ENCODE data around the gene SELE. TPM values are rescaled to one million over a fixed set of nuclear protein-coding genes. Genes with fewer than 3 reads are reported as not detected.

SELE gene
- total and polyA plus RNA-seq, 2 donors from 2014 or later: 0.92 to 4.5 TPM

GRCh38 chr1:169765580-169766331 lies 31.9 kb upstream of the SELE start:
- H3K9me3 ChIP-seq (ENCODE audit: control insufficient read depth in 2 of 3, insufficient read depth in 1 of 3, low read length in 3 of 3): no peaks in the 10 kb centered on the region
- H3K27me3 ChIP-seq (ENCODE audit: control insufficient read depth, insufficient read depth, low read length): no peaks in the 10 kb centered on the region
- intact Hi-C loops (cut with DNase I): no loop called here
- no peak for TF ChIP-seq CTCF (IDR thresholded peaks at IDR 0.05; ENCODE audit: borderline replicate concordance, extremely low read depth, insufficient read depth)
- FAIRE-seq (no peak), DNase-seq (no peak)
- H3K4me1 ChIP-seq (ENCODE audit: control insufficient read depth in 2 of 3, insufficient read depth in 2 of 3, low read depth in 1 of 3, low read length in 3 of 3): no peaks in the 10 kb centered on the region
- H3K36me3 ChIP-seq (ENCODE audit: control insufficient read depth in 2 of 3, insufficient read depth in 3 of 3, low read length in 3 of 3): no peaks in the 10 kb centered on the region
- H3K9ac ChIP-seq (ENCODE audit: low read length in 3 of 3): no peak overlapping the region
- H3K27ac ChIP-seq (ENCODE audit: low read depth in 2 of 2, low read length in 2 of 2): no peak overlapping the region
- no peak overlapping the region for H3K4me3 ChIP-seq (ENCODE audit: low read length in 3 of 3)

GRCh38 chr1:169764919-169765318 lies 31.0 kb upstream of the SELE start:
- H3K27me3 ChIP-seq (ENCODE audit: control insufficient read depth, insufficient read depth, low read length): no peaks in the 10 kb centered on the region
- no peaks in the 10 kb centered on the region for H3K4me1 ChIP-seq (ENCODE audit: control insufficient read depth in 2 of 3, insufficient read depth in 2 of 3, low read depth in 1 of 3, low read length in 3 of 3)
- no peak for TF ChIP-seq CTCF (IDR thresholded peaks at IDR 0.05; ENCODE audit: borderline replicate concordance, extremely low read depth, insufficient read depth)
- DNase-seq (no peak), FAIRE-seq (no peak)
- no peaks in the 10 kb centered on the region for H3K36me3 ChIP-seq (ENCODE audit: control insufficient read depth in 2 of 3, insufficient read depth in 3 of 3, low read length in 3 of 3)
- H3K9ac ChIP-seq (ENCODE audit: low read length in 3 of 3): no peak overlapping the region
- intact Hi-C loops (cut with DNase I): no loop called here
- H3K4me3 ChIP-seq (ENCODE audit: low read length in 3 of 3): no peak overlapping the region
- no peak overlapping the region for H3K27ac ChIP-seq (ENCODE audit: low read depth in 2 of 2, low read length in 2 of 2)
- no peaks in the 10 kb centered on the region for H3K9me3 ChIP-seq (ENCODE audit: control insufficient read depth in 2 of 3, insufficient read depth in 1 of 3, low read length in 3 of 3)

GRCh38 chr1:169762699-169763098 lies 28.8 kb upstream of the SELE start:
- Histone ChIP-seq H3K4me1 (ENCODE audit: control insufficient read depth in 2 of 3, insufficient read depth in 2 of 3, low read depth in 1 of 3, low read length in 3 of 3) (no peaks in the 10 kb centered on the region), H3K9ac (ENCODE audit: low read length in 3 of 3) (no peak overlapping the region)
- no peak for FAIRE-seq

More at GRCh38 chr1:169762699-169763098, 28.8 kb upstream of the SELE start:
- Histone ChIP-seq H3K27ac (ENCODE audit: low read depth in 2 of 2, low read length in 2 of 2) (no peak overlapping the region), H3K9me3 (ENCODE audit: control insufficient read depth in 2 of 3, insufficient read depth in 1 of 3, low read length in 3 of 3) (no peaks in the 10 kb centered on the region), H3K27me3 (ENCODE audit: control insufficient read depth, insufficient read depth, low read length) (no peaks in the 10 kb centered on the region), H3K4me3 (ENCODE audit: low read length in 3 of 3) (no peak overlapping the region), H3K36me3 (ENCODE audit: control insufficient read depth in 2 of 3, insufficient read depth in 3 of 3, low read length in 3 of 3) (no peaks in the 10 kb centered on the region)
- TF ChIP-seq CTCF (IDR thresholded peaks at IDR 0.05; ENCODE audit: borderline replicate concordance, extremely low read depth, insufficient read depth): no peak
- no peak for DNase-seq
- intact Hi-C loops (cut with DNase I): no loop called here

All from kidney (tissue), 14 donors.